ENCODE data around the gene ST3GAL4.
A peak's percentile ranks its signal among the peaks of the same experiment; 100 is the strongest.
"Not testable (repeated sequence)": the region's sequence is repeated elsewhere in the genome, so short reads cannot be mapped to it uniquely, and the experiment has no call there.

Gene ST3GAL4

GRCh38 chr11:126364735-126365134 is 9.2 kb downstream of the ST3GAL4 start:
- not testable (repeated sequence) for DNase-seq (ENCODE audit: low read depth, low spot score)

DNA sequence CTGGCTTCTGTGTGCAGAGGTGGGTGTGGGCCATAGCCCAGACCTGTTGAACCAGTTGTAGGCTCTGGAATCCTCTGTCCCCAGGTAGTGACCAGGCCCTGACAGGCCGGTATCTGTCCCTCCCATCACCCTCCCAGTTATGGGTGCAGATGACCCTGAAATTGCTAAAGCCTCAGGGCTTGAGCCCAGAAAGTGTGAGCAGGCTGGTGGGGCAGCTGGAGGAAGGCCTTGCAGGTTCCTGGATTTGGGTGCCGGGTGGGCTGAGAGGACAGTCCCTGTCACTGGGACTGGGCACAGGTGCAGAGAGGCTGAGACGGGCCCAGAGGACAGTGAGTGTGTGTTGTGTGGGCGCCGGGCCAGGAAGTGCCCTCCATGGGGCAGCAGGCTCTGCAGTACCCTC is 10.0 kb downstream of the ST3GAL4 start:
- peak; percentile 64 for DNase-seq (ENCODE audit: low read depth, low spot score)

GRCh38 chr11:126366064-126366822 is 10.8 kb downstream of the ST3GAL4 start:
- DNase-seq (ENCODE audit: low read depth, low spot score): no peak

DNA sequence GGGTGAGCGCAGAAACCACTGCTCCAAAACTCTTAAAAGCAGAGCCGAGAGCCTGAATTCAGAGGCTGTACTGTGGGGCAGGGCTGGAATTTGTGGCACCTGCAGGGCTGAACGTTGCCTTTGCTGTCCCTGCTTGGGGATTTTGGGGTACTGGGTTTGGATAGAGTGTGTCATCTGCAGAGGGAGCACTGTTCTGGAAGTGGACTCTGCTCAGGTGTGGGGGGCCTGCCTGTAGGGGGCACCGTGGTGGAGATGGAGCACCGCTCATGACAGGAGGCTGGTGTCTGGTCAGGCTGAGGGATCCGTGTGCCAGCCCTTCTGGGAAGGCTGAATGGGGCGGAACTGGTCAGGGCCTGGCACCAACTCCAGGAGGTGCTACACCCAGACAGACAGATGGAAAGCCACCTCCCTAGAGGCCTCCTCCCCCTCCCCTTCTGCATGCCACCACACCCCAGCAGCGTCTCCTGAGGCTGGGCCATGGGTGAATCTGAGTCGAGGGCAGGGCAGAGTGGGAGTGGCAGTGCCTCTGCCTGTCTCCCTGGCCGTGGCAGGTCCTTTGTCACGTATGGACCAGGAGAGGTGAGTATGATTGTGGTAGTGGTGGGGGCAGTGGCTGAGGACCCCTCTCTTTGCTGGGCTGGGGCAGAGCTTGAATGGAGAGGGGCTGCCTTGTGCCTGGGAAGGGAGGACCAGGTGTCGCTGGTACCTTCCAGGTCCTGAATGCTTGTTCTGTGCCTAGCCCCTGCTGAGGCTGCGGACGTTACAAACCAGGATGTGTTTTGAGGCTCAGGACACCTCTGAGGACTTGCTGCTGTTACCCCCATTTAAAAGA is 11.6 kb downstream of the ST3GAL4 start:
- not testable (repeated sequence) for DNase-seq (ENCODE audit: low read depth, low spot score)

DNA sequence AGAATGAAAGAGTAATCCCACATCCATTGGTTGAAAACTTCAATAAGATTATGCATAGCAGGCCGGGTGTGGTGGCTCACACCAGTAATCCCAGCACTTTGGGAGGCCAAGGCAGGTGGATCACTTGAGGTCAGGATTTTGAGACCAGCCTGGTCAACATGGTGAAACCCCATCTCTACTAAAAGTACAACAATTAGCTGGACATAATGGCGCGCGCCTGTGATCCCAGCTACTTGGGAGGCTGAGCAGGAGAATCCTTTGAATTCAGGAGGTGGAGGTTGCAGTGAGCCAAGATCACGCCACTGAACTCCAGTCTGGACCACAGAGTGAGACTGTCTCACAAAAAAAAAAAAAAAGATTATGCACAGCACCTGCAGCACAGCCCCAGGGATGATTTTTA is 12.3 kb downstream of the ST3GAL4 start:
- DNase-seq (ENCODE audit: low read depth, low spot score): not testable (repeated sequence)

GRCh38 chr11:126368336-126369119 is 13.0 kb downstream of the ST3GAL4 start:
- DNase-seq (ENCODE audit: low read depth, low spot score): peak; percentile 54

- DNase-seq (ENCODE audit: low read depth, low spot score): no peak
These were observed 14.5 kb downstream of the ST3GAL4 start for GRCh38 chr11:126370016-126370415.

DNA sequence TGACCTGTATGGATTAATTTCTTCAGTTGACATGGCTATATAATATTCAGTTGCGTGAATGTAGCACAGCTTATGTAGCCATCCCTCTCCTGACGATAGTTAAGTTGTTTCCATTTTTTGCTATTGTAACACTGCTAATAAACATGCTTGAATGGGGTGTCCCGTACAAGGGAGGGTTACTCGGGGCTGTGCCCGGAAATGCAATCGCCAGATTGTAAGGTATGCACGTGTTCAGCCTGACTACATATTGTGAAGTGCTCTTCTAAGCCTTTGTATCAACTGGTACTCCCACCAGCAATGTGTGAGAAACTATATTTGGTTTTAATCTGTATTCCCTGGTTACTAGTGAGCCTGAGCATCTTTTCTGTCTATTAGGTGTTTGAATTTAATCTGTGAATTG is 16.1 kb downstream of the ST3GAL4 start:
- DNase-seq (ENCODE audit: low read depth, low spot score): no peak

DNA sequence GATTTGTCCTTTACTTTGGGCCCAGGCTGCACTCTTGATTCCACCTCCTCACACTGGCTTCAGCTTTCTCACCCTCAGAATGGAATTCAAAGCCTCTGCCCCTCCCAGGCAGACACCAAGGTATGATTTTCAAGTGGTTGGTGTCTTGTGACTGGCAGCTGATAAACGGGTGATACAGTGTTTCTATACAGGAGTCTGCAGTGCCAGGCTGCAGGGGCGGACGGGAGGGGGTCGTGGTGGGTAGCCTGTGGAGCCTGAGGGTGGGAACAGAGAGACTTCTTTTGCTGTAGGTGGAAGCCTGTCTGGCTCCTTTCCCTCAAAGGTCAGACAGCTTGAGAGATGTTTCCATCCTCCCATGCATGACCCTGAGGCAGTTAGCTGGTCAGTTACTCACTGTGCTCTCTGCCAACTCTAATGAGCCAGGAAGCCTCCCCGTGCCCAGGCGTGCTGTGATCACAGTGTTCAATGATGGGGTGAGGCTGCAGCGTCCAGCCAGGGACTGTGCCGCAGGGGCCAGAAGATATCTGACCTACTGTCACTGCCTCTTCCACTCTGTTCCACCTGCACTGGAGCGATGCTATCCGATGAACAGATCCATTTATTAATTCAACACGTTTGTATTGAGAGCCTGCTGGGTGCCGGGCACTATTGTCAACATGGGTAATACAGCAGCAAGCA is 18.0 kb downstream of the ST3GAL4 start:
- DNase-seq (ENCODE audit: low read depth, low spot score): not testable (repeated sequence)

DNA sequence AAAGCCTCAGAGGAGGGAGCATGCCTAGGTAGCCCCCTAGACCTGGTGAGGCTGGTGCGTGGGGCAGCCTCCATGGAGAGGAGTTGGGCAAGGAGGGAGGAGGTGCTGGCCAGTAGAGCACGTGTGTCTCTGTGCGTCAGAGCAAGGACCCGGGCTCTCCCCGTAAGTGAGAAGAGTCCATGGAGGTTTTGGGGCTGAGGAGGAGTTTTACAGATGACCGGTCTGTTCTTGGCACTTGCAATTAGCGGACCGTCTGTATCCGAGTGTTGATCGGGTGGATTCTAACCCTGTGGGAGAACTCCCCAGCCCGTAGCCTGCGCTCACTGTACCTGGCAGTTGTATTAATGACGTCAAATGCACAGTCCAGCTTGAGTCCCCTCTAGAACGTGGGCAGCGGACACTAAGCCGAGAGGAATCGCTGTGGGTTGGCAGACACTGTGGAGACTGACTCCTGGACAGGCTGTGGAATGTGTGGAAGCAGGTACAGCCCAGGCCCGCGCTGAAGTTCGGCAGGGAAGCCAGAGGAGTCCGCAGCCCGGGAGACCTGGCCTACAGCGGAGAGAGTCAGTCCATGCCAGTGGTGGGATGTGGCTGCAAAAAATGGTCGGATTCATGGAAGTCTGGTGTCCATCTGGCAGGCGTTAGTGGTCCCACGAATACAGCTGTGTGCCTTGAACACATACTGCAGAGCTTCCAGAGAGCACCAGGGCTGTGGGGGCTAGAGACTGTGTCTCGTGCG is 19.2 kb downstream of the ST3GAL4 start:
- not testable (repeated sequence) for DNase-seq (ENCODE audit: low read depth, low spot score)

DNA sequence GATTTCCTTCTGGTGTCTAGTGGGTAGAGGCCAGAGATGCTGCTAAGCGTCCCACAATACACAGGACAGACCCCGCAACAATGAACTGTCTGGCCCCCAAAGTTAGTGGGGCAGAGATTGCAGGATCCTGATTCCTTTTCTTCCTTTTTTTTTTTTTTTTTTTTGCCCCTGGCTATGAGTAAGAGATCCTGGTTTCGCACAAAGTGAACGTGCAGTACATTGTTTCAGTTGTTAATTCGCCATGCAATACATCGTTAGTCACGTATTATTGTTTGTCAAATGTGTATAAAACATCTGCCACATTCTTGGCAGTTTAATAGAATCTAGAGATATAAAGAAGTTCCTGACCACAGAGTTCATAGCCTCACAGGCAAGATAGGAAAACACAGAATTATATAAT is 20.2 kb downstream of the ST3GAL4 start:
- DNase-seq (ENCODE audit: low read depth, low spot score): no peak

GRCh38 chr11:126378763-126379162 is 23.3 kb downstream of the ST3GAL4 start:
- no peak for DNase-seq (ENCODE audit: low read depth, low spot score)

DNA sequence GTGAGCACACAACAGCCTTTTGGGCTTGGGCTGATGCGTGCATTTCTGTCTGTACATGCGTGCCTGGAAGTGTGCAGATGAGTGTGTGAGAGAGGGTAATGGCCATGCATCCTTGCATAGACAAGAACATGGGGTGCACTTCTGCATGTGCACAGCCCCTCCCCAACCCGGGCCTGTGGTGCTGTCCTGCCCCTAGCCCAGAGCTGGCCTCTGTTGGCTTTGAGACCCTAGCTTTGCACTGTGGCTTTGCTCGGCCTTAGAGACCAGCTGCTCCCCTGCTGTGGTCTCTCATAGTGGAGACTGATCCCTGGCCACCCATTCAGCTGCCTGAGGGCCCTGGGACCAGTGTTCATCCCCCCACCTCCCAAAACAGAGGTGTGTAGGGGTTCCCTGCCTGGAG is 25.4 kb downstream of the ST3GAL4 start:
- DNase-seq (ENCODE audit: low read depth, low spot score): no peak

DNA sequence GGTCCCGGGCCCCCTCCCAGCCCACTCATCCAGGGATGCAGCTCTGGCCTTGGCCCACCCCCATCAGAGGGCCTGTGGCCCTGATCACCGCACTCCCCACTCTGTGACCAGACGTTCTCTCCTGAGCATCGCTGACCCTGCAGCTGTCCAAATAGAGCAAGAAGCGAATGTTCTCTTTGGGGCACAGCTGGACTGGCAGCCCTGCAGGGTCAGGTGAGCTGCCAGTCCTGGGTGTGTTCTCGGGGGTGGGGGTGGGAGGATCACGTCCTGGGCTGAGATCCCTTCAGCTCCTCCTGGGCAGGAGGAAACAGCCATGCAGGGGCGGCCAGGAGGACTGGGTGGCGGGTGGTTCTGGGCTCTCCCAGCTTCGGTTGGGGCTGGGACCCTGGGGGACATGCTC is 26.5 kb downstream of the ST3GAL4 start:
- DNase-seq (ENCODE audit: low read depth, low spot score): not testable (repeated sequence)

GRCh38 chr11:126382641-126383040 is 27.2 kb downstream of the ST3GAL4 start:
- DNase-seq (ENCODE audit: low read depth, low spot score): peak; percentile 77

DNA sequence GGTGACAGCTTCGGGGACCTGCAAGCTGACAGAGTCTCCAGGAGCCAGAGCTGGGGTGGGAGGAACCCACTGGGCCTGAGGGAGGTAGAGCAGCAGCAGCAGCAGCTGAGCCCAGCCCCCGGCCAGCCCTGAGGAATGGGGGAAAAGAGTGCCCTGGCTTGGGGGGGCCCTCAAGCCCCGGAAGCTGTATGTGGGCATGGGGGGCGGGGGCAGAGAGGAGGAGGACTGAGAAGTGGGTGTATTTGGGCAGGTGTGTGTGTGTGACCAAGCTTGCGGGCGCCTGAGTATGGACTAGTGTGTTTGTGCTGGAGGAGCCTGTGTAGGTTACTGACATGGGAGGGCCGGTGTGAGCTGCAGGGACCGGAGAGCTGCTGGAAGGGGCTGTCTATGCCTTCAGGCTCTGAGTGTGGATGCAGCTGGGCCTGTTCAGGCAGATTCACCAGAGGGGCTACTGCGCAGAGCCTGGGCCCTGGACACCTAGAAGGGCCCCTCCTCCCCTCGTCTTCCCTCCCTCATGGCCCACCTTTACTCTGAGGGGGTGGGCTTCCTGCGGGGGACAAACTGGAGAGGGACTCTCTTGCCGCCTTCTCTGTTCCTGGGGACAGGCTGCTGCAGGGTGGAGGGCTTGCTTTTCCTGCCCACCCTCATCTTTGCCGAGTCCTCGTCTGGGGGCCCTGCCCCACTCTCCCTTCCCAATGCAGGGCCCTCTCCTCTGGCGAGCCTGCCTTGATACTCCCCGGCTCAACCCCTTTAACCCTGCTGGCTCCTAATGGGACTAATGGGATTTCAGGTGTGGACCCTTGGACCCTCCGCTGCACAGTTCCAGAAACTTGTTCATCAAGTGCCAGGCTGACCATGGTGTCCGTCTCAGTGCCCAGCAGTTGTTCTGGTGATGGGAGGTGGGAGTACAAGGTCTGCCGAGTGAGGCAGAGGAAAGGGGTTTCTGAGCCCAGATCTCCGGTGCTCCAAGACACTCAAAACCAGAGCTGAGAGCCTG is 28.2 kb downstream of the ST3GAL4 start:
- DNase-seq (ENCODE audit: low read depth, low spot score): peak; percentile 73

DNA sequence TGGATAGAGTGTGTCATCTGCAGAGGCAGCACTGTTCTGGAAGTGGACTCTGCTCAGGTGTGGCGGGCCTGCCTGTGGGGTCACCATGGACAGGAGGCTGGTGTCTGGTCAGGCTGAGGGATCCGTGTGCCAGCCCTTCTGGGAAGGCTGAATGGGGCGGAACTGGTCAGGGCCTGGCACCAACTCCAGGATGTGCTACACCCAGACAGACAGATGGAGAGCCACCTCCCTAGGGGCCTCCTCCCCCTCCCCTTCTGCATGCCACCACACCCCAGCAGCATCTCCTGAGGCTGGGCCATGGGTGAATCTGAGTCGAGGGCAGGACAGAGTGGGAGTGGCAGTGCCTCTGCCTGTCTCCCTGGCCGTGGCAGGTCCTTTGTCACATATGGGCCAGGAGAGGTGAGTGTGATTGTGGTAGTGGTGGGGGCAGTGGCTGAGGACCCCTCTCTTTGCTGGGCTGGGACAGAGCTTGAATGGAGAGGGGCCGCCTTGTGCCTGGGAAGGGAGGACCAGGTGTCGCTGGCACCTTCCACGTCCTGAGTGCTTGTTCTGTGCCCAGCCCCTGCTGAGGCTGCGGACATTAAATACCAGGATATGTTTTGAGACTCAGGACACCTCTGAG is 29.1 kb downstream of the ST3GAL4 start:
- no peak for DNase-seq (ENCODE audit: low read depth, low spot score)

- DNase-seq (ENCODE audit: low read depth, low spot score): no peak
These were observed 30.7 kb downstream of the ST3GAL4 start for GRCh38 chr11:126385991-126386728.

All from ELF-1 (cell line).